NCI-H1092 treated with DMSO at 0.1 percent for 48 hours (cell line): ENCODE data around the gene PRKG1.

Experiments used
- DNase-seq: peaks from one replicate; lab custom pipeline; 2025; lab: John Stamatoyannopoulos, UW

The PRKG1 gene

GRCh38 chr10:51076299-51076841, 2.1 kb downstream of the PRKG1 start:
- DNase-seq, result no peak

- no peak for DNase-seq
Observed at GRCh38 chr10:51077074-51077473, 2.8 kb downstream of the PRKG1 start.

- no peak for DNase-seq
Observed at GRCh38 chr10:51077507-51077906, 3.2 kb downstream of the PRKG1 start.

GRCh38 chr10:51079331-51079730, 5.0 kb downstream of the PRKG1 start:
- no peak for DNase-seq

- no peak for DNase-seq
Observed at GRCh38 chr10:51079766-51080165, 5.5 kb downstream of the PRKG1 start.

- no peak for DNase-seq
Observed at GRCh38 chr10:51080311-51081006, 6.2 kb downstream of the PRKG1 start.

GRCh38 chr10:51082857-51083256, 8.6 kb downstream of the PRKG1 start:
- no peak for DNase-seq

- DNase-seq, result no peak
Observed at GRCh38 chr10:51083356-51083853, 9.1 kb downstream of the PRKG1 start.

GRCh38 chr10:51085204-51085603, 10.9 kb downstream of the PRKG1 start:
- DNase-seq, result no peak

GRCh38 chr10:51086710-51087109, 12.4 kb downstream of the PRKG1 start:
- DNase-seq, result no peak

- DNase-seq, result no peak
Observed at GRCh38 chr10:51087114-51087513, 12.8 kb downstream of the PRKG1 start.

- DNase-seq, result no peak
Observed at GRCh38 chr10:51090190-51090589, 15.9 kb downstream of the PRKG1 start.

GRCh38 chr10:51092402-51092801, 18.1 kb downstream of the PRKG1 start:
- DNase-seq, result no peak

GRCh38 chr10:51095444-51095843, 21.2 kb downstream of the PRKG1 start:
- DNase-seq, result no peak

- DNase-seq, result no peak
Observed at GRCh38 chr10:51097546-51097945, 23.3 kb downstream of the PRKG1 start.

- DNase-seq, result no peak
Observed at GRCh38 chr10:51100221-51100620, 25.9 kb downstream of the PRKG1 start.

GRCh38 chr10:51103554-51104217, 29.4 kb downstream of the PRKG1 start:
- no peak for DNase-seq

GRCh38 chr10:51106311-51106945, 32.1 kb downstream of the PRKG1 start:
- no peak for DNase-seq

- DNase-seq, result no peak
Observed at GRCh38 chr10:51108406-51108805, 34.1 kb downstream of the PRKG1 start.

GRCh38 chr10:51109801-51110533, 35.7 kb downstream of the PRKG1 start:
- DNase-seq, result no peak

- DNase-seq, result no peak
Observed at GRCh38 chr10:51112013-51112412, 37.7 kb downstream of the PRKG1 start.

- DNase-seq, result no peak
Observed at GRCh38 chr10:51113007-51113406, 38.7 kb downstream of the PRKG1 start.
